GM21723 (cell line): ENCODE measurements around the gene DTX3.
A peak's percentile ranks its signal among the peaks of the same experiment; 100 is the strongest.
"Not testable (repeated sequence)": the region's sequence is repeated elsewhere in the genome, so short reads cannot be mapped to it uniquely, and the experiment has no call there.

Source experiments
- ATAC-seq: cut with Tn5 transposase; IDR thresholded peaks from one replicate; pipeline ENCODE4 v1.9.1; 2021; ENCODE audit warnings: mild to moderate bottlenecking, moderate library complexity; ENCODE audit not compliant: unreplicated experiment

Gene DTX3

GRCh38 chr12:57583008-57583831, 21.4 kb upstream of the DTX3 start:
- ATAC-seq: peak; percentile 96

- ATAC-seq: no peak
Observed at GRCh38 chr12:57584050-57584449, 20.6 kb upstream of the DTX3 start.

- no peak for ATAC-seq
Observed at GRCh38 chr12:57584690-57585089, 19.9 kb upstream of the DTX3 start.

- no peak for ATAC-seq
Observed at GRCh38 chr12:57585156-57585555, 19.5 kb upstream of the DTX3 start.

- no peak for ATAC-seq
Observed at GRCh38 chr12:57586128-57586527, 18.5 kb upstream of the DTX3 start.

GRCh38 chr12:57586832-57587429, 17.7 kb upstream of the DTX3 start:
- ATAC-seq: no peak

- not testable (repeated sequence) for ATAC-seq
Observed at GRCh38 chr12:57588951-57589610, 15.5 kb upstream of the DTX3 start.

- ATAC-seq: peak; percentile 15
Observed at GRCh38 chr12:57590479-57590863, 14.2 kb upstream of the DTX3 start.

GRCh38 chr12:57590864-57591781, 13.5 kb upstream of the DTX3 start, which contains the start of gene PIP4K2C:
PIP4K2C (plus strand) TSS chr12:57591192; CDS start chr12:57591290, 98 bp downstream.
- peak; percentile 95 for ATAC-seq

- ATAC-seq: peak; percentile 14
Observed at GRCh38 chr12:57591782-57592325, 12.8 kb upstream of the DTX3 start.

GRCh38 chr12:57592551-57593165, 12.0 kb upstream of the DTX3 start:
- no peak for ATAC-seq

GRCh38 chr12:57593187-57593586, 11.4 kb upstream of the DTX3 start:
- no peak for ATAC-seq

GRCh38 chr12:57600395-57600794, 4.2 kb upstream of the DTX3 start:
- no peak for ATAC-seq

GRCh38 chr12:57602544-57602943, 2.1 kb upstream of the DTX3 start:
- ATAC-seq: no peak

- no peak for ATAC-seq
Observed at GRCh38 chr12:57603324-57603723, 1.3 kb upstream of the DTX3 start.

GRCh38 chr12:57603815-57604453, 690 bp upstream of the DTX3 start:
- ATAC-seq: no peak

GRCh38 chr12:57604992-57605810, 577 bp downstream of the DTX3 start:
- ATAC-seq: peak; percentile 48

- ATAC-seq: no peak
Observed at GRCh38 chr12:57605811-57606311, 1.2 kb downstream of the DTX3 start.

- no peak for ATAC-seq
Observed at GRCh38 chr12:57606399-57606798, 1.8 kb downstream of the DTX3 start.
